Stomach (tissue), 9 donors: Measurements from ENCODE around the gene LYPD3. TPM values are rescaled to one million over a fixed set of nuclear protein-coding genes. Genes with fewer than 3 reads are reported as not detected.
"Not testable (repeated sequence)": the region's sequence is repeated elsewhere in the genome, so short reads cannot be mapped to it uniquely, and the experiment has no call there.

ENCODE experiments used
- DNase-seq, 2 donors: peaks; one replicate each; pipeline versions ENCODE4 v3.0.0 to v3.0.0-alpha.2; 2013 to 2019
- H3K27ac ChIP-seq, 5 donors: fragments of 200-600 bp in 4 of 5; sonication (generic) in 4 of 5; one replicate each; pipeline ENCODE4 v1.5.1; 2013 to 2019; ENCODE audit warnings: mild to moderate bottlenecking in 1 of 5, moderate library complexity in 1 of 5
- H3K27me3 ChIP-seq, 3 donors: fragments of 200-600 bp; sonication (generic); one replicate each; pipeline ENCODE4 v1.5.1; 2017 to 2019; ENCODE audit warnings: mixed run types in 1 of 3
- H3K36me3 ChIP-seq, 4 donors: fragments of 200-600 bp; sonication (generic); 1 replicate in 3 of 4; 2 replicates in 1 of 4; pipeline ENCODE4 v1.5.1; 2016 to 2019
- H3K4me1 ChIP-seq, 4 donors: fragments of 200-600 bp; sonication (generic); one replicate each; pipeline ENCODE4 v1.5.1; 2016 to 2019
- H3K4me3 ChIP-seq, 4 donors: fragments of 200-600 bp; sonication (generic) in 3 of 4; one replicate each; pipeline ENCODE4 v1.5.1; 2016 to 2019; ENCODE audit warnings: mild to moderate bottlenecking in 1 of 4
- H3K9me3 ChIP-seq, 4 donors: fragments of 200-600 bp; sonication (generic); one replicate each; pipeline ENCODE4 v1.5.1; 2016 to 2019
- EP300 ChIP-seq: sonication (generic); formaldehyde crosslinking; IDR thresholded peaks from one replicate; pipeline ENCODE4 v1.6.1; 2017; ENCODE audit warnings: antibody characterized with exemption
- POLR2A ChIP-seq, 4 donors: fragments of 450-650 bp; IDR thresholded peaks; one replicate each; pipeline ENCODE4 v1.6.1; 2016; ENCODE audit warnings: antibody characterized with exemption in 4 of 4, control low read depth in 2 of 4, mild to moderate bottlenecking in 1 of 4, moderate library complexity in 1 of 4
- POLR2AphosphoS5 ChIP-seq, 3 donors: sonication (generic); formaldehyde crosslinking; IDR thresholded peaks; one replicate each; pipeline ENCODE4 v1.6.1; 2016; ENCODE audit warnings: antibody characterized with exemption in 3 of 3
- WGBS, 5 donors: extraction: QIAGEN DNeasy Blood & Tissue Kit in 3 of 5; methylation state at CpG; one replicate each; pipeline versions ENCODE4 v1.1.5 to v1.1.7; 2013 to 2018; 5-methylcytosine and 5-hydroxymethylcytosine counted together
- intact Hi-C: fragments of 100-400 bp; cut with DNase I; formaldehyde crosslinking; loops from one replicate; pipeline ENCODE4 v1.15.1; 2023; ENCODE audit warnings: low total_unique reads
- polyA plus RNA-seq, 3 donors: library from polyadenylated mRNA; stranded (reverse); fragments of 200-250 nt; gene quantifications; one replicate each; pipeline ENCODE4 v1.2.3, GENCODE V29; 2013
- total RNA-seq, 5 donors: library from RNA; depleted of rRNA; stranded (reverse); fragments of >200 nt; gene quantifications; one replicate each; pipeline versions ENCODE4 v1.1.0 to v1.2.3, GENCODE V29; 2014 to 2016
- TF ChIP-seq, protein P1 (sequence below), 7 experiments: fragments of 450-650 bp in 4 of 7; fragments of 200-600 bp in 3 of 7; sonication (generic) in 3 of 7; IDR thresholded peaks; one replicate each; pipeline ENCODE4 v1.5.1; 2016 to 2019; ENCODE audit warnings: antibody characterized with exemption in 7 of 7, control low read depth in 2 of 7, mild to moderate bottlenecking in 1 of 7
- donor health status: healthy with polysubstance abuse.
- donor health status: Bipolar disorder and iron deficiency.
- donor health status: healthy.

Gene LYPD3
- total and polyA plus RNA-seq, 8 donors = 0.29 to 72.4 (median 0.66) TPM; not detected in 2

DNA sequence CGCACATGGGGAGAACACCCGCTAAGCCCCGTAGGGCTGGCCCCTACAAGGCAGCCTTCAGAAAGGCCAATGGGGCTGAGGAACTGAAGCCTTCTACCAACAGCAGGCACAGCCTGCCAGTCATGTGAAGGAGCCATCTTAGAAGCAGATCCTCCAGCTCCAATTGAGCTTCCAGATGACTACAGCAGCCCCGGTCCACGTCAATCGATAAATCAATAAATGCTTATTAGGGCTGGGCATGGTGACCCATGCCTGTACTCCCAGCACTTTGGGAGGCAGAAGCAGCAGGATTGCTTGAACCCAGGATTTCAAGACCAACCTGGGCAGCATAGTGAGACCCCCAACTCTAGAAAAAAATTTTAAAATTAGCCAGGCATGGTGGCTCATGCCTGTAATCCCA lies 27.7 kb downstream of the LYPD3 start:
- Histone ChIP-seq H3K4me1 (peaks cover 7 to 16% (median 11%) of the 10 kb centered on the region in 4 donors), H3K9me3 (no peaks in the 10 kb centered on the region), H3K27me3 (no peaks in the 10 kb centered on the region), H3K4me3 (no peak overlapping the region), H3K27ac (no peak overlapping the region), H3K36me3 (no peaks in the 10 kb centered on the region)
- DNase-seq = no peak
- intact Hi-C loops = no loop called here
- TF ChIP-seq POLR2A (IDR thresholded peaks at IDR 0.05) (no peak), EP300 (no peak), POLR2AphosphoS5 (IDR thresholded peaks at IDR 0.05) (no peak)
- TF ChIP-seq, protein P1, sequence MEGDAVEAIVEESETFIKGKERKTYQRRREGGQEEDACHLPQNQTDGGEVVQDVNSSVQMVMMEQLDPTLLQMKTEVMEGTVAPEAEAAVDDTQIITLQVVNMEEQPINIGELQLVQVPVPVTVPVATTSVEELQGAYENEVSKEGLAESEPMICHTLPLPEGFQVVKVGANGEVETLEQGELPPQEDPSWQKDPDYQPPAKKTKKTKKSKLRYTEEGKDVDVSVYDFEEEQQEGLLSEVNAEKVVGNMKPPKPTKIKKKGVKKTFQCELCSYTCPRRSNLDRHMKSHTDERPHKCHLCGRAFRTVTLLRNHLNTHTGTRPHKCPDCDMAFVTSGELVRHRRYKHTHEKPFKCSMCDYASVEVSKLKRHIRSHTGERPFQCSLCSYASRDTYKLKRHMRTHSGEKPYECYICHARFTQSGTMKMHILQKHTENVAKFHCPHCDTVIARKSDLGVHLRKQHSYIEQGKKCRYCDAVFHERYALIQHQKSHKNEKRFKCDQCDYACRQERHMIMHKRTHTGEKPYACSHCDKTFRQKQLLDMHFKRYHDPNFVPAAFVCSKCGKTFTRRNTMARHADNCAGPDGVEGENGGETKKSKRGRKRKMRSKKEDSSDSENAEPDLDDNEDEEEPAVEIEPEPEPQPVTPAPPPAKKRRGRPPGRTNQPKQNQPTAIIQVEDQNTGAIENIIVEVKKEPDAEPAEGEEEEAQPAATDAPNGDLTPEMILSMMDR (IDR thresholded peaks at IDR 0.05) = no peak
- WGBS, 5 donors = 87 to 98% (median 94%) methylated on average over 6 of the region's 6 CpGs

- intact Hi-C loops = not testable (repeated sequence)
- 86 to 92% (median 91%) methylated on average over 11 of the region's 11 CpGs for WGBS, 5 donors
Observed at GRCh38 chr19:43437284-43437683, 28.1 kb downstream of the LYPD3 start.

GRCh38 chr19:43435775-43436174 lies 29.6 kb downstream of the LYPD3 start:
- Histone ChIP-seq H3K36me3 (no peaks in the 10 kb centered on the region), H3K27ac (no peak overlapping the region), H3K27me3 (no peaks in the 10 kb centered on the region), H3K9me3 (no peaks in the 10 kb centered on the region), H3K4me3 (no peak overlapping the region), H3K4me1 (peaks cover 7 to 16% (median 11%) of the 10 kb centered on the region in 4 donors)
- TF ChIP-seq EP300 = no peak
- no peak for TF ChIP-seq POLR2AphosphoS5 (IDR thresholded peaks at IDR 0.05)
- TF ChIP-seq POLR2A (IDR thresholded peaks at IDR 0.05) = no peak
- TF ChIP-seq, protein P1 (IDR thresholded peaks at IDR 0.05) = no peak
- DNase-seq = no peak
- intact Hi-C loops = no loop called here
- 79 to 89% (median 87%) methylated on average over 3 of the region's 3 CpGs for WGBS, 5 donors

More at GRCh38 chr19:43437284-43437683, 28.1 kb downstream of the LYPD3 start:
- H3K27me3 ChIP-seq, H3K27ac ChIP-seq, DNase-seq, H3K9me3 ChIP-seq, H3K36me3 ChIP-seq, H3K4me3 ChIP-seq: not testable (repeated sequence)
- H3K4me1 ChIP-seq = peaks cover 7 to 16% (median 11%) of the 10 kb centered on the region in 4 donors

GRCh38 chr19:43433689-43434088 lies 31.7 kb downstream of the LYPD3 start:
- DNase-seq = no peak
- Histone ChIP-seq H3K4me1 (peaks cover 9 to 19% (median 11%) of the 10 kb centered on the region in 4 donors), H3K36me3 (no peaks in the 10 kb centered on the region), H3K27ac (no peak overlapping the region), H3K27me3 (no peaks in the 10 kb centered on the region), H3K9me3 (no peaks in the 10 kb centered on the region), H3K4me3 (no peak overlapping the region)
- 72 to 99% (median 95%) methylated on average over 6 of the region's 6 CpGs for WGBS, 5 donors
- intact Hi-C loops = no loop called here
- TF ChIP-seq POLR2A (IDR thresholded peaks at IDR 0.05) (no peak), POLR2AphosphoS5 (IDR thresholded peaks at IDR 0.05) (no peak), EP300 (no peak)
- TF ChIP-seq, protein P1 (IDR thresholded peaks at IDR 0.05) = no peak

DNA sequence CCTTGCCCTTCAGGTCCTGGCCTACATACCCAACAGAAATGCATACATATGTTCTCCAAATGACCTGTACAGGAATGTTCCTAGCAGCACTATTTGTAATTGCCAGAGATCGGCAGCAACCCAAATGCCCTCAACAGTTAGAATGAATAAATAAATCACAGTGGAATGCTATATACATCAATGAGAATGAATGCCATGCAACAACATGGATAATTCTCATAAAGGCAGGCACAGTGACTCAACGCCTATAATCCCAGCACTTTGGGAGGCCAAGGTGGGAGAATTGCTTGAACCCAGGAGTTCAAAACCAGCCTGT lies 32.1 kb downstream of the LYPD3 start:
- H3K36me3 ChIP-seq = no peaks in the 10 kb centered on the region
- peaks cover 5 to 15% (median 7%) of the 10 kb centered on the region in 4 donors for H3K4me1 ChIP-seq
- no peak overlapping the region for H3K27ac ChIP-seq
- no peaks in the 10 kb centered on the region for H3K9me3 ChIP-seq
- WGBS, 5 donors = 82 to 94% (median 86%) methylated on average over 2 of the region's 2 CpGs
- TF ChIP-seq EP300 = no peak
- TF ChIP-seq POLR2A (IDR thresholded peaks at IDR 0.05) = no peak
- TF ChIP-seq POLR2AphosphoS5 (IDR thresholded peaks at IDR 0.05) = no peak
- TF ChIP-seq, protein P1 (IDR thresholded peaks at IDR 0.05) = no peak
- intact Hi-C loops = no loop called here
- H3K4me3 ChIP-seq = no peak overlapping the region
- DNase-seq = no peak
- H3K27me3 ChIP-seq = no peaks in the 10 kb centered on the region
